Trophoblast cell (in vitro differentiated cells and primary cell): ENCODE results near the gene VWCE.

Experiments used
- DNase-seq, 2 donors: peaks; one replicate each; pipeline ENCODE4 v3.0.0-alpha.2; 2016
- H2AFZ ChIP-seq: 2 replicates; pipeline ENCODE4 v1.6.1; 2013; ENCODE audit warnings: low read length, moderate library complexity, mild to moderate bottlenecking; ENCODE audit not compliant: insufficient read depth, poor library complexity
- H2AK5ac ChIP-seq: 2 replicates; pipeline ENCODE4 v1.6.1; 2013; ENCODE audit warnings: mild to moderate bottlenecking, low read length
- H2BK120ac ChIP-seq: 2 replicates; pipeline ENCODE4 v1.6.1; 2013; ENCODE audit warnings: low read length, mild to moderate bottlenecking, moderate library complexity; ENCODE audit not compliant: insufficient read depth, poor library complexity
- H2BK12ac ChIP-seq: 2 replicates; pipeline ENCODE4 v1.6.1; 2013; ENCODE audit warnings: mild to moderate bottlenecking, low read length, moderate library complexity
- H2BK5ac ChIP-seq: 2 replicates; pipeline ENCODE4 v1.6.1; 2013; ENCODE audit warnings: low read length, low read depth, moderate library complexity, mild to moderate bottlenecking; ENCODE audit not compliant: poor library complexity
- H3K14ac ChIP-seq: 2 replicates; pipeline ENCODE4 v1.6.1; 2013; ENCODE audit warnings: mild to moderate bottlenecking, low read length
- H3K18ac ChIP-seq: 2 replicates; pipeline ENCODE4 v1.6.1; 2013; ENCODE audit warnings: mild to moderate bottlenecking, low read length
- H3K23ac ChIP-seq: 2 replicates; pipeline ENCODE4 v1.6.1; 2013; ENCODE audit warnings: low read length
- H3K27ac ChIP-seq: 2 replicates; pipeline ENCODE4 v1.5.1; 2013; ENCODE audit warnings: low read depth, mild to moderate bottlenecking, inconsistent platforms, low read length, moderate library complexity
- H3K27me3 ChIP-seq: 2 replicates; pipeline ENCODE4 v1.6.1; 2013; ENCODE audit warnings: inconsistent platforms, mild to moderate bottlenecking, low read length, moderate library complexity; ENCODE audit not compliant: insufficient read depth
- H3K36me3 ChIP-seq, 2 experiments: 1 replicate in 1 of 2; 2 replicates in 1 of 2; pipeline ENCODE4 v1.6.1; 2013; ENCODE audit warnings: low read length in 2 of 2, mild to moderate bottlenecking in 2 of 2, moderate library complexity in 1 of 2; ENCODE audit not compliant: insufficient read depth in 2 of 2, control insufficient read depth in 1 of 2
- H3K4ac ChIP-seq: 2 replicates; pipeline ENCODE4 v1.6.1; 2013; ENCODE audit warnings: low read depth, mild to moderate bottlenecking, low read length, moderate library complexity
- H3K4me1 ChIP-seq, 2 experiments: 1 replicate in 1 of 2; 2 replicates in 1 of 2; pipeline ENCODE4 v1.6.1; 2013; ENCODE audit warnings: low read length in 2 of 2, mild to moderate bottlenecking in 2 of 2, moderate library complexity in 1 of 2; ENCODE audit not compliant: insufficient read depth in 2 of 2, control insufficient read depth in 1 of 2
- H3K4me2 ChIP-seq: 2 replicates; pipeline ENCODE4 v1.6.1; 2013; ENCODE audit warnings: inconsistent platforms, mild to moderate bottlenecking, low read length, moderate library complexity
- H3K4me3 ChIP-seq: 2 replicates; pipeline ENCODE4 v1.5.1; 2013; ENCODE audit warnings: mild to moderate bottlenecking, low read depth, low read length, inconsistent platforms
- H3K79me1 ChIP-seq: one replicate; pipeline ENCODE4 v1.6.1; 2013; ENCODE audit warnings: low read length
- H3K79me2 ChIP-seq: 2 replicates; pipeline ENCODE4 v1.6.1; 2013; ENCODE audit warnings: low read length, mild to moderate bottlenecking; ENCODE audit not compliant: control insufficient read depth, insufficient read depth, poor library complexity
- H3K9ac ChIP-seq: 2 replicates; pipeline ENCODE4 v1.6.1; 2013; ENCODE audit warnings: mild to moderate bottlenecking, low read length
- H3K9me3 ChIP-seq: 2 replicates; pipeline ENCODE4 v1.6.1; 2013; ENCODE audit warnings: low read depth, mild to moderate bottlenecking, control low read depth, inconsistent platforms, low read length; ENCODE audit not compliant: insufficient read depth
- H4K12ac ChIP-seq: 2 replicates; pipeline ENCODE4 v1.6.1; 2013; ENCODE audit warnings: low read depth, mild to moderate bottlenecking, low read length, moderate library complexity
- H4K8ac ChIP-seq: 2 replicates; pipeline ENCODE4 v1.6.1; 2013; ENCODE audit warnings: low read depth, mild to moderate bottlenecking, low read length, moderate library complexity
- H4K91ac ChIP-seq: one replicate; pipeline ENCODE4 v1.6.1; 2013; ENCODE audit warnings: low read depth, mild to moderate bottlenecking, low read length, moderate library complexity
- WGBS: extraction: QIAGEN DNeasy Blood & Tissue Kit; methylation state at CpG from one replicate; pipeline ENCODE4 v1.1.7; 2013; ENCODE audit warnings: missing lambda C conversion rate; ENCODE audit not compliant: insufficient read length, insufficient coverage; ENCODE audit errors: extremely low coverage; 5-methylcytosine and 5-hydroxymethylcytosine counted together

Gene VWCE

GRCh38 chr11:61310749-61311148 lies 15.6 kb upstream of the VWCE start:
- no CpG with 5 or more reads among the region's 8 CpGs for WGBS
- H3K9ac ChIP-seq, result no peak overlapping the region

GRCh38 chr11:61309739-61310138 lies 14.6 kb upstream of the VWCE start:
- no peak overlapping the region for H3K4me3 ChIP-seq
- H3K4me1 ChIP-seq, result peaks cover 0 to 4% of the 10 kb centered on the region in 2 experiments
- no peak overlapping the region for H2AK5ac ChIP-seq
- H4K12ac ChIP-seq, result no peak overlapping the region
- DNase-seq, result no peak
- no peaks in the 10 kb centered on the region for H3K79me1 ChIP-seq
- no peaks in the 10 kb centered on the region for H3K79me2 ChIP-seq
- H3K18ac ChIP-seq, result no peak overlapping the region
- H2AFZ ChIP-seq, result no peak overlapping the region
- H3K23ac ChIP-seq, result no peak overlapping the region
- no CpG with 5 or more reads among the region's 7 CpGs for WGBS
- no peaks in the 10 kb centered on the region for H3K27me3 ChIP-seq
- H3K14ac ChIP-seq, result no peak overlapping the region
- no peak overlapping the region for H2BK120ac ChIP-seq
- no peak overlapping the region for H2BK12ac ChIP-seq
- peaks cover 2% of the 10 kb centered on the region for H3K9me3 ChIP-seq
- H3K4me2 ChIP-seq, result no peak overlapping the region
- H3K4ac ChIP-seq, result no peak overlapping the region
- no peak overlapping the region for H4K8ac ChIP-seq
- H3K36me3 ChIP-seq, result peaks cover 54 to 87% of the 10 kb centered on the region in 2 experiments
- H3K9ac ChIP-seq, result no peak overlapping the region
- no peak overlapping the region for H4K91ac ChIP-seq
- H2BK5ac ChIP-seq, result no peak overlapping the region
- H3K27ac ChIP-seq, result no peak overlapping the region

More at GRCh38 chr11:61310749-61311148, 15.6 kb upstream of the VWCE start:
- Histone ChIP-seq H3K14ac (no peak overlapping the region), H3K9me3 (peaks cover 2% of the 10 kb centered on the region), H2AK5ac (no peak overlapping the region), H4K91ac (no peak overlapping the region), H3K18ac (no peak overlapping the region), H3K79me2 (no peaks in the 10 kb centered on the region), H3K36me3 (peaks cover 55 to 88% of the 10 kb centered on the region in 2 experiments), H3K4me2 (no peak overlapping the region), H4K12ac (no peak overlapping the region), H3K23ac (no peak overlapping the region), H3K27ac (no peak overlapping the region), H2AFZ (no peak overlapping the region), H3K4me1 (peaks cover 0 to 4% of the 10 kb centered on the region in 2 experiments), H2BK12ac (no peak overlapping the region), H2BK5ac (no peak overlapping the region), H4K8ac (no peak overlapping the region), H2BK120ac (no peak overlapping the region), H3K79me1 (no peaks in the 10 kb centered on the region), H3K27me3 (no peaks in the 10 kb centered on the region), H3K4me3 (no peak overlapping the region), H3K4ac (no peak overlapping the region)
- no peak for DNase-seq

- peaks cover 2% of the 10 kb centered on the region for H3K9me3 ChIP-seq
- peaks cover 0 to 4% of the 10 kb centered on the region in 2 experiments for H3K4me1 ChIP-seq
- H3K23ac ChIP-seq, result no peak overlapping the region
- no peak overlapping the region for H3K4me3 ChIP-seq
- H3K36me3 ChIP-seq, result peaks cover 57 to 85% of the 10 kb centered on the region in 2 experiments
- H3K4me2 ChIP-seq, result no peak overlapping the region
- H2AK5ac ChIP-seq, result no peak overlapping the region
- H3K4ac ChIP-seq, result no peak overlapping the region
- no peak overlapping the region for H2BK120ac ChIP-seq
- H3K9ac ChIP-seq, result no peak overlapping the region
- H4K91ac ChIP-seq, result no peak overlapping the region
- WGBS, result no CpG with 5 or more reads among the region's 4 CpGs
- no peak overlapping the region for H2BK5ac ChIP-seq
- H3K27ac ChIP-seq, result no peak overlapping the region
- H2BK12ac ChIP-seq, result no peak overlapping the region
- H3K14ac ChIP-seq, result no peak overlapping the region
- H3K79me1 ChIP-seq, result no peaks in the 10 kb centered on the region
- H3K18ac ChIP-seq, result no peak overlapping the region
- no peak for DNase-seq
- no peaks in the 10 kb centered on the region for H3K79me2 ChIP-seq
- no peak overlapping the region for H4K12ac ChIP-seq
- no peak overlapping the region for H4K8ac ChIP-seq
- no peaks in the 10 kb centered on the region for H3K27me3 ChIP-seq
- H2AFZ ChIP-seq, result no peak overlapping the region
Measured at GRCh38 chr11:61309141-61309540, 14.0 kb upstream of the VWCE start.

GRCh38 chr11:61307354-61307753 lies 12.2 kb upstream of the VWCE start:
- H3K23ac ChIP-seq, result no peak overlapping the region
- no peak overlapping the region for H3K18ac ChIP-seq
- H4K91ac ChIP-seq, result no peak overlapping the region
- H3K9ac ChIP-seq, result no peak overlapping the region
- H3K4ac ChIP-seq, result no peak overlapping the region
- no peak for DNase-seq
- no peak overlapping the region for H4K12ac ChIP-seq
- peaks cover 61 to 86% of the 10 kb centered on the region in 2 experiments for H3K36me3 ChIP-seq
- no peak overlapping the region for H2BK5ac ChIP-seq
- H3K27ac ChIP-seq, result no peak overlapping the region
- H4K8ac ChIP-seq, result no peak overlapping the region
- H3K9me3 ChIP-seq, result peaks cover 2% of the 10 kb centered on the region
- H2AFZ ChIP-seq, result no peak overlapping the region
- no peaks in the 10 kb centered on the region for H3K79me1 ChIP-seq
- H3K79me2 ChIP-seq, result no peaks in the 10 kb centered on the region
- no peak overlapping the region for H3K4me2 ChIP-seq
- H2AK5ac ChIP-seq, result no peak overlapping the region
- WGBS, result no CpG with 5 or more reads among the region's 1 CpG
- H2BK120ac ChIP-seq, result no peak overlapping the region
- no peak overlapping the region for H3K4me3 ChIP-seq
- peaks cover 0 to 4% of the 10 kb centered on the region in 2 experiments for H3K4me1 ChIP-seq
- H2BK12ac ChIP-seq, result no peak overlapping the region
- H3K27me3 ChIP-seq, result no peaks in the 10 kb centered on the region
- no peak overlapping the region for H3K14ac ChIP-seq
